ENCODE results near the gene OR52E2.
"Not testable (repeated sequence)": the region's sequence is repeated elsewhere in the genome, so short reads cannot be mapped to it uniquely, and the experiment has no call there.

GRCh38 chr11:5058679-5059078 is 748 bp downstream of the OR52E2 start:
- TF ChIP-seq, protein P1, sequence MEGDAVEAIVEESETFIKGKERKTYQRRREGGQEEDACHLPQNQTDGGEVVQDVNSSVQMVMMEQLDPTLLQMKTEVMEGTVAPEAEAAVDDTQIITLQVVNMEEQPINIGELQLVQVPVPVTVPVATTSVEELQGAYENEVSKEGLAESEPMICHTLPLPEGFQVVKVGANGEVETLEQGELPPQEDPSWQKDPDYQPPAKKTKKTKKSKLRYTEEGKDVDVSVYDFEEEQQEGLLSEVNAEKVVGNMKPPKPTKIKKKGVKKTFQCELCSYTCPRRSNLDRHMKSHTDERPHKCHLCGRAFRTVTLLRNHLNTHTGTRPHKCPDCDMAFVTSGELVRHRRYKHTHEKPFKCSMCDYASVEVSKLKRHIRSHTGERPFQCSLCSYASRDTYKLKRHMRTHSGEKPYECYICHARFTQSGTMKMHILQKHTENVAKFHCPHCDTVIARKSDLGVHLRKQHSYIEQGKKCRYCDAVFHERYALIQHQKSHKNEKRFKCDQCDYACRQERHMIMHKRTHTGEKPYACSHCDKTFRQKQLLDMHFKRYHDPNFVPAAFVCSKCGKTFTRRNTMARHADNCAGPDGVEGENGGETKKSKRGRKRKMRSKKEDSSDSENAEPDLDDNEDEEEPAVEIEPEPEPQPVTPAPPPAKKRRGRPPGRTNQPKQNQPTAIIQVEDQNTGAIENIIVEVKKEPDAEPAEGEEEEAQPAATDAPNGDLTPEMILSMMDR (IDR thresholded peaks at IDR 0.05; ENCODE audit: poor library complexity): not testable (repeated sequence)
- TF ChIP-seq EZH2 (IDR thresholded peaks at IDR 0.05; ENCODE audit: borderline replicate concordance): not testable (repeated sequence)

Measured in hepatocyte (in vitro differentiated cells).